WTC11 (cell line): ENCODE measurements around the gene GGACT. TPM values are rescaled to one million over a fixed set of nuclear protein-coding genes. Genes with fewer than 3 reads are reported as not detected.

Experiments used
- ATAC-seq: fragments of 200-7000 bp; cut with Tn5 transposase; 2 replicates; pipeline ENCODE4 v1.10.0; 2021; ENCODE audit warnings: mild to moderate bottlenecking, moderate library complexity
- CTCF ChIA-PET: fragments of 300-600 bp; sonication (Branson Sonifier 250); formaldehyde crosslinking; loops from one replicate; lab custom pipeline; 2021; ENCODE audit warnings: antibody characterized with exemption; lab: Charles Lee
- POLR2A ChIA-PET: fragments of 350-600 bp; sonication (Branson Sonifier 250); formaldehyde crosslinking; loops from one replicate; lab custom pipeline; 2021; ENCODE audit warnings: antibody characterized with exemption; lab: Charles Lee
- DNase-seq: peaks from one replicate; pipeline ENCODE4 v3.0.0; 2021; ENCODE audit warnings: low spot score
- H3K27ac Mint-ChIP-seq: 2 replicates; pipeline ENCODE4 v1.8.0; 2021; ENCODE audit warnings: mixed read lengths
- H3K27me3 Mint-ChIP-seq: 2 replicates; pipeline ENCODE4 v1.8.0; 2021; ENCODE audit warnings: low read depth, mild to moderate bottlenecking, moderate library complexity, mixed read lengths
- H3K36me3 Mint-ChIP-seq: 2 replicates; pipeline ENCODE4 v1.8.0; 2021; ENCODE audit warnings: mixed read lengths
- H3K4me1 Mint-ChIP-seq: 2 replicates; pipeline ENCODE4 v1.8.0; 2022; ENCODE audit warnings: mixed read lengths
- H3K4me3 Mint-ChIP-seq: 2 replicates; pipeline ENCODE4 v1.8.0; 2021; ENCODE audit warnings: mild to moderate bottlenecking, moderate library complexity, mixed read lengths
- H3K9me3 Mint-ChIP-seq: 2 replicates; pipeline ENCODE4 v1.8.0; 2021; ENCODE audit warnings: mixed read lengths
- ATF1 ChIP-seq: sonication (generic); formaldehyde crosslinking; IDR thresholded peaks from 2 replicates; pipeline ENCODE4 v1.8.1; 2023; ENCODE audit warnings: mild to moderate bottlenecking, moderate library complexity, missing genetic modification reagents
- CBFB ChIP-seq: sonication (generic); formaldehyde crosslinking; IDR thresholded peaks from 2 replicates; pipeline ENCODE4 v1.8.1; 2022; ENCODE audit warnings: mild to moderate bottlenecking, low read depth, missing genetic modification reagents
- ESRRA ChIP-seq: sonication (generic); formaldehyde crosslinking; IDR thresholded peaks from 2 replicates; pipeline ENCODE4 v1.8.1; 2022; ENCODE audit warnings: mild to moderate bottlenecking, missing genetic modification reagents, borderline replicate concordance
- ETV6 ChIP-seq: sonication (generic); formaldehyde crosslinking; IDR thresholded peaks from 2 replicates; pipeline ENCODE4 v1.8.1; 2022; ENCODE audit warnings: mild to moderate bottlenecking, missing genetic modification reagents
- GABPB1 ChIP-seq: sonication (generic); formaldehyde crosslinking; IDR thresholded peaks from 2 replicates; pipeline ENCODE4 v1.8.1; 2023; ENCODE audit warnings: mild to moderate bottlenecking, missing genetic modification reagents
- IRF2 ChIP-seq: sonication (generic); formaldehyde crosslinking; IDR thresholded peaks from 2 replicates; pipeline ENCODE4 v1.8.0; 2022; ENCODE audit warnings: low read depth, missing genetic modification reagents, borderline replicate concordance
- RELA ChIP-seq: sonication (generic); formaldehyde crosslinking; IDR thresholded peaks from 2 replicates; pipeline ENCODE4 v1.8.1; 2022; ENCODE audit warnings: missing genetic modification reagents, mild to moderate bottlenecking, borderline replicate concordance
- SMAD3 ChIP-seq: sonication (generic); formaldehyde crosslinking; IDR thresholded peaks from 2 replicates; pipeline ENCODE4 v1.8.0; 2022; ENCODE audit warnings: missing genetic modification reagents, mild to moderate bottlenecking, borderline replicate concordance
- SMAD4 ChIP-seq: sonication (generic); formaldehyde crosslinking; IDR thresholded peaks from 2 replicates; pipeline ENCODE4 v1.8.0; 2022; ENCODE audit warnings: mild to moderate bottlenecking, missing genetic modification reagents
- TCF7 ChIP-seq: sonication (generic); formaldehyde crosslinking; IDR thresholded peaks from 2 replicates; pipeline ENCODE4 v1.8.0; 2022; ENCODE audit warnings: mild to moderate bottlenecking, low read depth, missing genetic modification reagents, moderate library complexity
- USF1 ChIP-seq: sonication (generic); formaldehyde crosslinking; IDR thresholded peaks from 2 replicates; pipeline ENCODE4 v1.8.0; 2022; ENCODE audit warnings: mild to moderate bottlenecking, missing genetic modification reagents
- ZNF281 ChIP-seq: sonication (generic); formaldehyde crosslinking; IDR thresholded peaks from 2 replicates; pipeline ENCODE4 v1.8.0; 2023; ENCODE audit warnings: mild to moderate bottlenecking, missing genetic modification reagents
- ZNF396 ChIP-seq: fragments of 250-450 bp; sonication (Bioruptor Pico); IDR thresholded peaks from 2 replicates; pipeline ENCODE4 v1.8.0; 2021; ENCODE audit warnings: mild to moderate bottlenecking, moderate library complexity, borderline replicate concordance
- total RNA-seq: library from RNA; stranded (reverse); gene quantifications from 3 replicates; pipeline ENCODE4 v1.2.3, GENCODE V29; 2021
- TF ChIP-seq, protein P1 (sequence below): fragments of 250-450 bp; sonication (Bioruptor Pico); conservative IDR thresholded peaks from 2 replicates; pipeline ENCODE4 v1.9.0; 2021; ENCODE audit warnings: mild to moderate bottlenecking
- TF ChIP-seq, protein P2 (sequence below): fragments of 250-450 bp; sonication (Bioruptor Pico); IDR thresholded peaks from 2 replicates; pipeline ENCODE4 v1.9.0; 2021; ENCODE audit warnings: mild to moderate bottlenecking, borderline replicate concordance
- TF ChIP-seq, protein P3 (sequence below): sonication (generic); formaldehyde crosslinking; IDR thresholded peaks from 2 replicates; pipeline ENCODE4 v1.8.1; 2023; ENCODE audit warnings: mild to moderate bottlenecking, moderate library complexity, missing genetic modification reagents

The GGACT gene
- total RNA-seq, 1 experiment from 2014 or later, result 2.4 TPM

DNA sequence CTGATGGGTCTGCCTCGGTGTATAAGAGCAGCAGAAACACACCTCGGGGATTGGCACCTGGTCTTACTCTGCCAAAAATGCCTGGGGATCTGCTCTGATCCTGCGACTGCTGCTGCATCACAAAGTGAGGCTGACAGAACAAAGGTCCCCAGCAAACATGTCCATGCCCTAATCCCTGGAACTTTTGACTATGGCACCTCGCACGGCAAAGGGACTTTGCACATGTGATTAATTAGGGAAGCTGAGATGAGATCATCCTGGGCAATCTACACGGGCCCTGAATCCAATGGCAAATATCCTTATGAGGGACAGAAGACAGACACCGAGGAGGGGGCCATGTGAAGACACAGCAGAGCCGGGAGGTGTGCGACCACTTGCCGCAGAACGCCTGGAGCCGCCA, 8.5 kb downstream of the GGACT start:
- peaks cover 30% of the 10 kb centered on the region for H3K9me3 Mint-ChIP-seq
- H3K4me3 Mint-ChIP-seq, result no peak overlapping the region
- peaks cover 27% of the 10 kb centered on the region for H3K36me3 Mint-ChIP-seq
- DNase-seq (no peak), ATAC-seq (no peak)
- TF ChIP-seq IRF2 (CRISPR knock-in tag) (no peak), CBFB (no peak), ATF1 (CRISPR knock-in tag) (no peak), ESRRA (no peak), ETV6 (CRISPR knock-in tag) (no peak), TCF7 (CRISPR knock-in tag) (no peak), RELA (CRISPR knock-in tag) (no peak), USF1 (no peak), SMAD4 (CRISPR knock-in tag) (no peak), ZNF396 (CRISPR knock-in tag) (no peak), ZNF281 (no peak), SMAD3 (CRISPR knock-in tag) (no peak), GABPB1 (CRISPR knock-in tag) (no peak)
- TF ChIP-seq, protein P1, sequence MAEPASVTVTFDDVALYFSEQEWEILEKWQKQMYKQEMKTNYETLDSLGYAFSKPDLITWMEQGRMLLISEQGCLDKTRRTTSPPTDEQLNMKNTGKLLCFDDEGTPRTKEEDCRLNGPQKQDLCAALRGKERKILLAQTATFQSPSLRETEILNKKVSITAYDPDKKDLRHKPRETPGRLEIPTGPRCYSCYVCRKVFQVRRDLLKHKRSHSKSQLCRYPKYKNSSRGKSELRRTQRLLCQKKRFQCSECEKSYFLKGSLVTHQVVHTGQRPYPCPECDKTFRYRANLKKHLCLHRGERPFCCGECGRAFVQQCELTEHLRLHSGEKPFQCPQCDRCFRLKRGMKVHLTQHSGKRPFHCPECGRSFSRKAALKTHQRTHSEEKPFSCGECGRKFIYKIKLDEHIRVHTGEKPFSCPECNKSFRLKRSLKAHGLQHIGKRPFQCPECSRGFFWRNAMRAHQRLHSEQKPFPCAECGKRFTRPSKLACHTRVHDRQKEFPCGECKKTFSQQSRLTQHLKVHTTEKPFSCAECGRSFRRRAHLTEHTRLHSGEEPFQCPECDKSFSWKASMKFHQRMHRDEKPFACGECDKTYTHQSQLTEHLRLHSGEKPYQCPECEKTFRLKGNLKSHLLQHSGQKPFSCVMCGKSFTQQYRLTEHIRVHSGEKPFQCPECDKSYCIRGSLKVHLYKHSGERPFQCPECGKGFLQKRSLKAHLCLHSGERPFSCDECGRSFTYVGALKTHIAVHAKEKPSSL (CRISPR knock-in tag), result no peak
- TF ChIP-seq, protein P2, sequence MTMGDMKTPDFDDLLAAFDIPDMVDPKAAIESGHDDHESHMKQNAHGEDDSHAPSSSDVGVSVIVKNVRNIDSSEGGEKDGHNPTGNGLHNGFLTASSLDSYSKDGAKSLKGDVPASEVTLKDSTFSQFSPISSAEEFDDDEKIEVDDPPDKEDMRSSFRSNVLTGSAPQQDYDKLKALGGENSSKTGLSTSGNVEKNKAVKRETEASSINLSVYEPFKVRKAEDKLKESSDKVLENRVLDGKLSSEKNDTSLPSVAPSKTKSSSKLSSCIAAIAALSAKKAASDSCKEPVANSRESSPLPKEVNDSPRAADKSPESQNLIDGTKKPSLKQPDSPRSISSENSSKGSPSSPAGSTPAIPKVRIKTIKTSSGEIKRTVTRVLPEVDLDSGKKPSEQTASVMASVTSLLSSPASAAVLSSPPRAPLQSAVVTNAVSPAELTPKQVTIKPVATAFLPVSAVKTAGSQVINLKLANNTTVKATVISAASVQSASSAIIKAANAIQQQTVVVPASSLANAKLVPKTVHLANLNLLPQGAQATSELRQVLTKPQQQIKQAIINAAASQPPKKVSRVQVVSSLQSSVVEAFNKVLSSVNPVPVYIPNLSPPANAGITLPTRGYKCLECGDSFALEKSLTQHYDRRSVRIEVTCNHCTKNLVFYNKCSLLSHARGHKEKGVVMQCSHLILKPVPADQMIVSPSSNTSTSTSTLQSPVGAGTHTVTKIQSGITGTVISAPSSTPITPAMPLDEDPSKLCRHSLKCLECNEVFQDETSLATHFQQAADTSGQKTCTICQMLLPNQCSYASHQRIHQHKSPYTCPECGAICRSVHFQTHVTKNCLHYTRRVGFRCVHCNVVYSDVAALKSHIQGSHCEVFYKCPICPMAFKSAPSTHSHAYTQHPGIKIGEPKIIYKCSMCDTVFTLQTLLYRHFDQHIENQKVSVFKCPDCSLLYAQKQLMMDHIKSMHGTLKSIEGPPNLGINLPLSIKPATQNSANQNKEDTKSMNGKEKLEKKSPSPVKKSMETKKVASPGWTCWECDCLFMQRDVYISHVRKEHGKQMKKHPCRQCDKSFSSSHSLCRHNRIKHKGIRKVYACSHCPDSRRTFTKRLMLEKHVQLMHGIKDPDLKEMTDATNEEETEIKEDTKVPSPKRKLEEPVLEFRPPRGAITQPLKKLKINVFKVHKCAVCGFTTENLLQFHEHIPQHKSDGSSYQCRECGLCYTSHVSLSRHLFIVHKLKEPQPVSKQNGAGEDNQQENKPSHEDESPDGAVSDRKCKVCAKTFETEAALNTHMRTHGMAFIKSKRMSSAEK (CRISPR knock-in tag), result no peak
- TF ChIP-seq, protein P3, sequence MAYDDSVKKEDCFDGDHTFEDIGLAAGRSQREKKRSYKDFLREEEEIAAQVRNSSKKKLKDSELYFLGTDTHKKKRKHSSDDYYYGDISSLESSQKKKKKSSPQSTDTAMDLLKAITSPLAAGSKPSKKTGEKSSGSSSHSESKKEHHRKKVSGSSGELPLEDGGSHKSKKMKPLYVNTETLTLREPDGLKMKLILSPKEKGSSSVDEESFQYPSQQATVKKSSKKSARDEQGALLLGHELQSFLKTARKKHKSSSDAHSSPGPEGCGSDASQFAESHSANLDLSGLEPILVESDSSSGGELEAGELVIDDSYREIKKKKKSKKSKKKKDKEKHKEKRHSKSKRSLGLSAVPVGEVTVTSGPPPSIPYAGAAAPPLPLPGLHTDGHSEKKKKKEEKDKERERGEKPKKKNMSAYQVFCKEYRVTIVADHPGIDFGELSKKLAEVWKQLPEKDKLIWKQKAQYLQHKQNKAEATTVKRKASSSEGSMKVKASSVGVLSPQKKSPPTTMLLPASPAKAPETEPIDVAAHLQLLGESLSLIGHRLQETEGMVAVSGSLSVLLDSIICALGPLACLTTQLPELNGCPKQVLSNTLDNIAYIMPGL (CRISPR knock-in tag), result no peak
- ChIA-PET POLR2A (no interaction called here), CTCF (no interaction called here)
- no peak overlapping the region for H3K27ac Mint-ChIP-seq
- no peaks in the 10 kb centered on the region; the same call in 1 of the 2 replicates for H3K27me3 Mint-ChIP-seq
- peaks cover 2% of the 10 kb centered on the region for H3K4me1 Mint-ChIP-seq
